GM18909 (cell line): ENCODE results near the gene PSORS1C2.
"Not testable (repeated sequence)": the region's sequence is repeated elsewhere in the genome, so short reads cannot be mapped to it uniquely, and the experiment has no call there.

Source experiments
- ATAC-seq: cut with Tn5 transposase; IDR thresholded peaks from one replicate; pipeline ENCODE4 v1.9.1; 2021; ENCODE audit warnings: mild to moderate bottlenecking; ENCODE audit not compliant: unreplicated experiment, poor library complexity

PSORS1C2 gene

DNA sequence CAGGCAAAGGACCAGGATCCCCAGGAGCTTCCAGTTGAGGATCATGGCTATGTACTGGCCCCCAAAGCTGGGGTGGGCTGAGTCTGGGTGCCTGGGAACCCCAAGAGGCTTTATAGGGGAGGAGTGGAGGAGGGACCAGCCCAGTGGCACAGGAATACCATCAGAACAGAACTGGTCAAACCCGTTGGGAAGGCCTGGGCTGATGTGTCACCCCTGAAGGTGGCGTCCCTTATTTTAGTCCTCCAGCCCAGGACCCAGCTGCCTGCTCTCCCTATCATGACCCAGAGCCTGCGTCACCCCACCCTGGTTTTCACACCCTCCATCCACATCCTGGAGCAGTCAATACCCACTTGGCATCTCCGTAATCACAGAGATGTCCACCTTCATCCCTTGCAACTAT lies at the start of gene PSORS1C2:
TSS of gene PSORS1C2 (minus strand) at position 85 of the 400 bp plus-strand sequence. CDS start at position 45, 40 bp downstream.
- ATAC-seq, result no peak

DNA sequence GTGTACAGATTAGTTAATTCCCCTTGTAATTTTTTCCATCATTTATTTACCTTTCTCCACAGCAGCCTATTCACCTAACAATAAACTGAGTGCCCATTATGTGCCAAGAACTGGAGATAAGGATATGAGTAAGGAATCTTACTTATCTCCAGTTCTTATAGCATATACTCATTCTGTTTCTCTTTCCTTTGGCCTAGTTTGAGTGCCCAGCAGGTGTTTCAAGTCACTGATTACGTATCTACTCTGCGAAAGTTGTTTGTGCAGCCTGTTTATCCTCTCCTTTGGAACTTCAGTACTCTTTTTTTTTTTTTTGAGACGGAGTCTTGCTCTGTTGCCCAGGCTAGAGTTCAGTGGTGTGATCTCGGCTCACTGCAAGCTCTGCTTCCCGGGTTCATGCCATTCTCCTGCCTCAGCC lies 48.9 kb upstream of the PSORS1C2 start:
- no peak for ATAC-seq

GRCh38 chr6:31186052-31186734 lies 47.3 kb upstream of the PSORS1C2 start:
- no peak for ATAC-seq

DNA sequence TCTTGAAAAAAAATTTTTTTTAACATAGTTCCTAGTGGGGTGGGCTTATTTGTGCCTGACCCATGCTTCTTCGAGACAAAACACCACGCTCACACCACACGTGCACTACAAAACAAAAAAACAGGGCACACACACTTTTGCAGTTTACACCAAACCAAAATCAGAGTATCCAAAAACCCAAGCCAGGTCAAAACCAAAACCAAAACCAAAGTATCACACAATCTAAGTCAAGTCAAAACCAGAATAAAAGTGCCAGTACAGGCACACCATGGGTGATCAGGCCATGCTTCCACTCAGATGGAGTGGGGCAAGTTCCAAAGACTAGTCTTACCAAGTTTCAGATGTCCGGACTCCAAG lies 46.8 kb upstream of the PSORS1C2 start:
- not testable (repeated sequence) for ATAC-seq

DNA sequence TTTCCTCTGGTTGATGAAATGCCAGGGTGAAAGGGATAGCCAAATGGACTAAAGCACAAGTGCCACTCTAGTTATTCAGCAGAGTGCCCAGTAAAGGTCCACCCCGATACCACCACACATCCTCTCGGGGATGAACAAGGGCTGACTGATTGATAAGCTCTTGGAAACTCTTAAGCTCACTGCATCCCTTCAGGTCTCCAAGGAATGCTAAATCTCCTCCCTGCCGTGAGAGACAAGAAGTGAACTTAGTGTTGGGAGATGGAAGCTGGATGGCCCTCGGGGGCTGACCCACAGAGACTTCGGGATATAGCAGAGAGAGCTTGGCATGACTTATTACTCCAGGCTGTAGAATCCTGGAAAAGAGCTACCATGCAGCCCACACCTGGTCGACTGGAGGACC lies 45.0 kb upstream of the PSORS1C2 start:
- ATAC-seq, result not testable (repeated sequence)

GRCh38 chr6:31183287-31183686 lies 44.4 kb upstream of the PSORS1C2 start:
- not testable (repeated sequence) for ATAC-seq

DNA sequence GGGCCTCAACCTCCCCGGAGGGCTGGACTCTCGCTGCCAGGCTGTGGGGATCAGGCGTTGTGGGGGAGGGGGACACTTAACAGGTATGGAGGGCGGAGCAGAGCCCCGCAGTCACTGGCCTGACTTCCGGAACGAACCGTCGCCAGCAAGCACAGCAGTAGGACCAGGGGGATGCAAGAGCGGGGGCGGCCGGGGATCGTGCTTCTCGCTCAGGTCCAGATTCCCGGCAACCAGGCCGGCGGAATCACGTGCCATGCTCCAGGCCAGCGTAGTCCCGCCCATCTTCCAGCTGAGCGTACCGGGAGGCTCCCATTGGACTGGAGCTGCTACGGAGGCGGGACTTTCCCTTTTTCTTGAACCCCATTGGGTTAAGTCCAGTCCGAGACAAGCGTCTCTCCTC lies 41.6 kb upstream of the PSORS1C2 start:
- ATAC-seq, result peak; percentile 70

DNA sequence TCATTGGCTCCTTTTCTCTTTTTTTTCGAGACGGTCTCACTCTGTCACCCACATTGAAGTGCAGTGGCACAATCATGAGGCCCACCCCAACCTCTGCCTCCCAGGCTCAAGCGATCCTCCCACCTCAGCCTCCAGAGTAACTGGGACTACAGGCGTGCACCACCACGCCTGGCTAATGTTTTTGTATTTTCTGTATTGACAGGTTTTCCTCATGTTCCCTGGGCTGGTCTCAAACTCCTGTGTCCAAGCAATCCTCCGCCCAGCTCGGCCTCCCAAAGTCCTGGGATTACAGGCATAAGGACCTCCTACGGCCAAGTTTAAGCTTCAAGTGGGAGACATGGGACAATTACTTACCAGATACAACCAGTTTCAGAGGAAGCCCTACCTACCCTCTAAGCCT lies 41.0 kb upstream of the PSORS1C2 start:
- ATAC-seq, result no peak

- no peak for ATAC-seq
These were observed 40.1 kb upstream of the PSORS1C2 start for GRCh38 chr6:31179042-31179386.

DNA sequence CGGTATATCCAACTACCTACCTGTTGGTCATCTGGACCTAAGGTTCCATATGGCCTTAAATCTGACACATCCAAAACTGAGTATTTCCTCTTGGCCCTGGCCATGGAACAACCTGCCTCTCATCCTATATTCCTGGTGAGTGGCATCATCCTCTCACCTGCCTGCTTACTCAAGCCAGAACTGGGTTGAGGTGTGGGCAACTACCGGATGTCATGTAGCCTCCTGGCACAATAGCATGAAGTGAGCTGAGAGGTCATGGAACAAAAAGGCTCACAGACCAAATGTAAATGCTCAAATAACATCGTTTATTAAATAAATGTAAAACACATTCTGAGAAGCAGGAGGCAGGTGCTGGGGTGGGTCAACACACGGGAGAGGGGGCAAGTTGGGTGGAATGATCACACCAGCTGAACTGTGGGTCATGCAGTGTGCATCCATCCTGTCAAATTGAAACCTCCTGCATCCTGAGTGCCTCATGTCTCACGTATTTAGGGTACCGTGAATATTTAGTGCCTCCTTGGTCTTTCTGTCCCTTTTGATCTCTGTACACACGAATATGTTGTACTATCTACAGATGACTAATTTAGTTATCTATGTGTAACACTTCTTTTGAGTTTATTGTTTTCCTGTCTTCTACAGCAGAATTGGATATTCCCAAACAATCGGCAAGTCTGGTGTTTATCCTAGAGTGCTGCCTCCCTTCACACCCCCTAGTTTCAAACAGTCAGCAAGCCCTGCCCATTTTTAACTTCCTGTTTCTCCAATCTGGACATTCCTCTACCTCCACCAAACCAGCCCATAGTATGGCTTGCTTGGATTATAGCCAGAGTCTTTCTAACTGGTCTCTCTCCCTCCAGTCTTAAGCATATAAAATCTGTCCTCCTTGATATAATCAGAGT lies 39.5 kb upstream of the PSORS1C2 start:
- no peak for ATAC-seq

DNA sequence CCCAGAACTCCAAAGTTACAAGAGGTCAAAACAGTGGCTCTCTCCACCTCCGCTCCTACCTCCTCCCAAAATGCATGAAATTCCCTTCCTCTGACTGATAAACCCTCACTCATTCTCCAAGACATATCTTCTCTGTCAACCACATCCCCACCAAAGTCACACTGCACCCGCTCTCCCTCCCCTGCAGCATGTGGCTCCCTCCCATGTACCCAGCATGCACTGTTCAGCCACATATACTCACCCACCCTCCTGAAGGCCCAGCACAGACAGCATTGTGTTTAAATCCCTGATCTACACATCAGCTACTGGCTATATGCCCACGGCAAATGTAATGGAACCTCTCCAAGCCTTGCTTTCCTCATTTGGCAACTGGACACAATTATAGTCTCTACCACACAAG lies 37.1 kb upstream of the PSORS1C2 start:
- ATAC-seq, result no peak

- no peak for ATAC-seq
These were observed 35.5 kb upstream of the PSORS1C2 start for GRCh38 chr6:31174378-31174777.

GRCh38 chr6:31173406-31173805 lies 34.5 kb upstream of the PSORS1C2 start:
- ATAC-seq, result no peak

DNA sequence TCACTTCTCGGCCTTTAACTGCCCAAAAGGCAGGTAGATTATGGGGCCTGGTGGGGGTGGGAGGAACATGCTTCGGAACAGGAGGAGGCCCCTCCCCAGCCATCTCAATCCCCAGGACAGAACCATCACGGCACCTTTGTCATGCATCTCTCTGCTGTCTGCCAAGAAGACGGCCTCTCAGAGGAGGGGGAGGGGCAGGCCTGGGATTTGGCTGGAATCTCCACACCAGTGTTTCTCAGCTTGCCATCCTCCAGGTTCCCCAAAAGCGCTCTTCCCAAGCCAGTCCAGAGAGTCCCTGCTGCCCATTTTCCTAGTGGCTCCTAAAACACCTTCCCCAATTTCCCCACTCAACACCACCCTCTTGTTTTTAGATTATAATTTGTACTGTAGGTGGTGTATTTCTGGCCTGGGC lies 34.1 kb upstream of the PSORS1C2 start:
- ATAC-seq, result no peak

GRCh38 chr6:31171931-31172905 lies 33.4 kb upstream of the PSORS1C2 start:
- ATAC-seq, result no peak

- no peak for ATAC-seq
These were observed 32.3 kb upstream of the PSORS1C2 start for GRCh38 chr6:31170987-31171671.

GRCh38 chr6:31170600-31170881 lies 31.7 kb upstream of the PSORS1C2 start, which contains the start of gene POU5F1:
Gene POU5F1 (minus strand): TSS chr6:31170682. CDS start chr6:31170620, 62 bp downstream.
- no peak for ATAC-seq

DNA sequence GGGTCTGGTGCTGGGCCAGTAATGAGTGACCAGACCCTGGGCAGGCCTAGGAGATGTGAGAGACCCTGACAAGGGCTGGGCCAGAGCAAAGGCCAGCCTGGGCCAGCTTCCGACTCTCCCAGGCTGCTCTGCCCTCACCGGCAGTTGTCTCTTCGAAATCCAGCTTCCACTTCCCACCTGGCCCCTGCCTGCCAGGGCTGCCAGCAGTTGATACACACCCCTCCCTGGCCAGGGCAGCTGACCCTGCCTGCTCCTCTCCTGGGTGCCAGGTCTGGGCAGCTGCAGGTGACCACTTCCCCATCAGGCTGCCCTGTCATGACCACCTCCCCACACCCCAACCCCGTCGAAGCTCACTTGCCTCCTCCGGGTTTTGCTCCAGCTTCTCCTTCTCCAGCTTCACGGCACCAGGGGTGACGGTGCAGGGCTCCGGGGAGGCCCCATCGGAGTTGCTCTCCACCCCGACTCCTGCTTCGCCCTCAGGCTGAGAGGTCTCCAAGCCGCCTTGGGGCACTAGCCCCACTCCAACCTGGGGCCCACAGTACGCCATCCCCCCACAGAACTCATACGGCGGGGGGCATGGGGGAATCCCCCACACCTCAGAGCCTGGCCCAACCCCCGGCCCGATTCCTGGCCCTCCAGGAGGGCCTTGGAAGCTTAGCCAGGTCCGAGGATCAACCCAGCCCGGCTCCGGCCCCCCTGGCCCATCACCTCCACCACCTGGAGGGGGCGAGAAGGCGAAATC lies 31.2 kb upstream of the PSORS1C2 start:
- not testable (repeated sequence) for ATAC-seq

GRCh38 chr6:31169123-31169857 lies 30.4 kb upstream of the PSORS1C2 start:
- no peak for ATAC-seq
